Transverse colon (tissue), 4 donors: ENCODE results near the gene PRR5L. TPM values are rescaled to one million over a fixed set of nuclear protein-coding genes. Genes with fewer than 3 reads are reported as not detected.

Experiments used
- DNase-seq: peaks from one replicate; pipeline ENCODE4 v3.0.0-alpha.2; 2019
- H3K27ac ChIP-seq, 4 donors: fragments of 200-600 bp; sonication (generic); 2 replicates each; pipeline ENCODE4 v1.5.1; 2016 to 2018; ENCODE audit warnings: inconsistent platforms in 4 of 4
- H3K27me3 ChIP-seq: fragments of 200-600 bp; sonication (generic); 2 replicates; pipeline ENCODE4 v1.5.1; 2017; ENCODE audit warnings: inconsistent platforms
- H3K36me3 ChIP-seq, 4 donors: fragments of 200-600 bp; sonication (generic); 2 replicates each; pipeline ENCODE4 v1.5.1; 2017 to 2019; ENCODE audit warnings: inconsistent platforms in 4 of 4
- H3K4me1 ChIP-seq, 4 donors: fragments of 200-600 bp; sonication (generic); 2 replicates each; pipeline ENCODE4 v1.5.1; 2017 to 2020; ENCODE audit warnings: inconsistent platforms in 4 of 4
- H3K4me3 ChIP-seq, 4 donors: fragments of 200-600 bp; sonication (generic); 1 replicate in 1 of 4; 2 replicates in 3 of 4; pipeline versions ENCODE4 v1.5.1 to v1.6.1; 2017 to 2019; ENCODE audit warnings: inconsistent platforms in 4 of 4
- H3K9me3 ChIP-seq, 2 donors: fragments of 200-600 bp; sonication (generic); 2 replicates each; pipeline ENCODE4 v1.5.1; 2017 to 2019; ENCODE audit warnings: inconsistent platforms in 2 of 2
- CTCF ChIP-seq, 5 experiments: fragments of 200-600 bp in 3 of 5; fragments of 450-650 bp in 2 of 5; sonication (generic) in 3 of 5; IDR thresholded peaks; 1 replicate in 2 of 5; 2 replicates in 3 of 5; pipeline ENCODE4 v1.5.1; 2016 to 2017; ENCODE audit warnings: antibody characterized with exemption in 5 of 5, inconsistent platforms in 3 of 5, mild to moderate bottlenecking in 2 of 5, moderate library complexity in 1 of 5
- EP300 ChIP-seq: sonication (generic); formaldehyde crosslinking; IDR thresholded peaks from one replicate; pipeline ENCODE4 v1.6.1; 2017; ENCODE audit warnings: antibody characterized with exemption, low read depth
- POLR2A ChIP-seq: fragments of 450-650 bp; IDR thresholded peaks from one replicate; pipeline ENCODE4 v1.6.1; 2016; ENCODE audit warnings: antibody characterized with exemption, mild to moderate bottlenecking, moderate library complexity
- POLR2AphosphoS5 ChIP-seq, 3 donors: sonication (generic); formaldehyde crosslinking; IDR thresholded peaks; one replicate each; pipeline ENCODE4 v1.6.1; 2016; ENCODE audit warnings: antibody characterized with exemption in 3 of 3
- WGBS, 2 donors: methylation state at CpG; one replicate each; pipeline ENCODE4 v1.1.5; 2018; ENCODE audit warnings: low coverage in 1 of 2; 5-methylcytosine and 5-hydroxymethylcytosine counted together
- in situ Hi-C, 4 donors: fragments of 200-750 bp; cut with MboI; loops; one replicate each; pipeline versions ENCODE4 v1.15.0 to v1.15.1; 2017; ENCODE audit warnings: low sequenced_read_pairs in 3 of 4, low pct_ligation_motif_present in 1 of 4, low pct_unique_long_range_greater_than_20kb in 1 of 4
- intact Hi-C: fragments of 100-400 bp; cut with DNase I; formaldehyde crosslinking; loops from one replicate; pipeline ENCODE4 v1.15.1; 2023; ENCODE audit warnings: low total_unique reads
- total RNA-seq, 4 donors: library from RNA; depleted of rRNA; stranded (reverse); fragments of >200 nt; gene quantifications; one replicate each; pipeline ENCODE4 v1.1.0, GENCODE V29; 2016

Gene PRR5L
- total RNA-seq, 4 donors from 2014 or later = 203 to 418 (median 251) TPM

- no peaks in the 10 kb centered on the region for H3K9me3 ChIP-seq
- DNase-seq = no peak
- H3K4me1 ChIP-seq = peaks cover 5 to 49% (median 29%) of the 10 kb centered on the region in 4 donors
- WGBS, 2 donors = 96% methylated on average over 18 of the region's 18 CpGs; no CpG with 5 or more reads in 1 of the 2 donors
- H3K36me3 ChIP-seq = peaks cover 0 to 7% (median 2%) of the 10 kb centered on the region in 4 donors
- peak overlapping the region in 2 of 4 donors; percentile 60 to 63 for H3K27ac ChIP-seq
- in situ Hi-C loops (no loop called here), intact Hi-C loops (no loop called here)
- TF ChIP-seq EP300 (no peak), POLR2AphosphoS5 (IDR thresholded peaks at IDR 0.05) (no peak), CTCF (IDR thresholded peaks at IDR 0.05) (no peak), POLR2A (no peak)
- no peaks in the 10 kb centered on the region for H3K27me3 ChIP-seq
- no peak overlapping the region for H3K4me3 ChIP-seq
These were observed 158.5 kb downstream of the PRR5L start for GRCh38 chr11:36454551-36454940.

- DNase-seq = no peak
- H3K36me3 ChIP-seq = peaks cover 0 to 7% (median 2%) of the 10 kb centered on the region in 4 donors
- H3K27ac ChIP-seq = peak overlapping the region; percentile 60 to 63 (median 62)
- H3K27me3 ChIP-seq = no peaks in the 10 kb centered on the region
- no peaks in the 10 kb centered on the region for H3K9me3 ChIP-seq
- in situ Hi-C loops (no loop called here), intact Hi-C loops (no loop called here)
- no peak for TF ChIP-seq POLR2AphosphoS5 (IDR thresholded peaks at IDR 0.05)
- no peak for TF ChIP-seq POLR2A
- TF ChIP-seq CTCF (IDR thresholded peaks at IDR 0.05) = no peak
- no peak for TF ChIP-seq EP300
- H3K4me3 ChIP-seq = no peak overlapping the region
- peaks cover 0 to 43% (median 25%) of the 10 kb centered on the region in 4 donors for H3K4me1 ChIP-seq
- 85% methylated on average over 17 of the region's 17 CpGs; no CpG with 5 or more reads in 1 of the 2 donors for WGBS, 2 donors
These were observed 159.0 kb downstream of the PRR5L start for GRCh38 chr11:36454941-36455631.

- peak; percentile 24 for DNase-seq
- peaks cover 0 to 37% (median 20%) of the 10 kb centered on the region in 4 donors for H3K4me1 ChIP-seq
These were observed 159.6 kb downstream of the PRR5L start for GRCh38 chr11:36455658-36456111.

More at GRCh38 chr11:36455658-36456111, 159.6 kb downstream of the PRR5L start:
- H3K9me3 ChIP-seq = no peaks in the 10 kb centered on the region
- no peak for TF ChIP-seq POLR2A
- TF ChIP-seq POLR2AphosphoS5 (IDR thresholded peaks at IDR 0.05) = peak in 2 of 3 donors; percentile 6 to 27
- TF ChIP-seq CTCF (IDR thresholded peaks at IDR 0.05) = no peak
- no peak overlapping the region for H3K4me3 ChIP-seq
- in situ Hi-C loops = no loop called here
- no peaks in the 10 kb centered on the region for H3K27me3 ChIP-seq
- intact Hi-C loops = no loop called here
- WGBS, 2 donors = 77% methylated on average over 11 of the region's 11 CpGs; no CpG with 5 or more reads in 1 of the 2 donors
- H3K36me3 ChIP-seq = peaks cover 0 to 7% (median 2%) of the 10 kb centered on the region in 4 donors
- peak overlapping the region; percentile 60 to 63 (median 62) for H3K27ac ChIP-seq
